GM21717 (cell line): ENCODE data around the gene NMRAL1.

ENCODE experiments used
- ATAC-seq: cut with Tn5 transposase; IDR thresholded peaks from one replicate; pipeline ENCODE4 v1.9.1; 2021; ENCODE audit warnings: mild to moderate bottlenecking, moderate library complexity; ENCODE audit not compliant: unreplicated experiment

The NMRAL1 gene

DNA sequence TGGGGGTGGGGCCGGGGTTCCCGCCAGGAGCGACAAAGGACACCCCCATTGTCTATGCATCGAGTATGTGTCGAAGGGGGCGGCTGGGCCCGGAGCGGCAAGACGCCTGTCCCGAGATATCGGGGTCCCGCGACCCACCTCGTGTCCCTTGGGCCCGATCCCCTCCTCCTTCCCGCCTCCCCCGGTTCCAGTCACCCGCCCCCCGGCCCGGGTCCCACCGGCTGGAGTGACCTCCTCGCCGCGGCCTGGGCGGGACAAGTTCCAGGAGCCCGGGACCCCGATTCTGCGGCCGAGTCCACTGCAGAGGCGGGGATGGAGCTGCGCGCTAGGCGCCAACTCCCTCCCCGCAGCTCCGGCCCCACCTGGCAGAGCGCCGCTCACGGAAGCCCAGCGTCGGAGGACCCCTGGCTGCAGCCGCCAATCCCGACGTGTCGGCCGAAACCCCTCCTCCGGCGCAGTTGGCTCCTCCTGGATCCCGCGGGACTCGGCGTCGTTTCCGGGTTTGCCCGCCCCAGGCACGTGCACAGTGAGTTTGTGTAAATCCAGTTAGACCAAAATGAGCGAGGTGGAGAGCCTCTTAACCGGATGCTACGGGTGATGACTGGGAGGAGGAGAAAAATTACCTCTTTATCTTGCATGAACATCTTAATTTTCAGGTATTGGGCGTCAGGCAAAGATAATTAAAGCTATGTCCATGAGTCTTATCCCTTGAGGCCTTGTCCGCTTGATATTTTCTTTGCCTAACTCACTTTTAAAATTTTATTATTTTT is at the start of gene NMRAL1:
Gene NMRAL1, minus strand, starts transcription at position 434 of the 770 bp plus-strand sequence. CDS start 493 bp downstream, outside the sequence.
- peak; percentile 46 for ATAC-seq

DNA sequence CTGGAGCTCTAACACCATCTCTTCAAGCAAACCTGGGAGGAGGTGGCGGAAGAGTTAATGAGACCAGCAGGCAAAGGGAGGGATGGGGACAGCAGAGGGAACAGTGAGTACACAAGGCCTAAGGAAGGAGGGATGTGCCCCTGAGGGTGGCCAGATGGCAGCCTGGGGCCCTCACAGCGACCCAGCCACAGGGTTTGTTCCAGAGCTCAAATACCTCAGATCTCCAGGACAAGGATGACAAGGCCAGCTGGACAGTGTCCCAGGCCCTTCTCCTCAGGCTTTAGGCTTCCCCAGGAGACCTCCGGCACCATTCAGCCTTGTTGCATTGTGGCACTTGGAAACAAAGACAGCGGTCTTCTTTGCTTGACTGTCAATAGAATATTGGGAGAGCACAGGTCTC is 49.3 kb upstream of the NMRAL1 start:
- ATAC-seq: no peak

GRCh38 chr16:4522051-4522581 is 47.7 kb upstream of the NMRAL1 start:
- no peak for ATAC-seq

DNA sequence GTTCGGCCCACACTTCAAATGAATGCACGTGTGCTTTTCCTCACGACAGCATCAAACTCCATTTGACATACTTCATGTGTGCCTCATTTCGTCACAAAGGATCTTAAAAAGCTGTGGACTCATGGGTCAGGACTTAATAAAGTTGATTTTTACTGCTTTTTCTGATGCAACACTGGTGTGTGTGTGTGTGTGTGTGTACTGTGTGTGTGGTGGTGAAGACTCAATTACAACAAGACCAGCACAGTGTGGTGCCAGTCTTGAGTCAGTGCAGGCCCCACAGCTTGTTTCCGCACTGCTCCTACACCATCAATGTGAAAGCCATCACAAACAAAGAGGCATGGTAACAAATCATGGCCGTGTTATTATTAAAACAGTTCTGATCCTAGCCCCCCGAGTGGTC is 46.5 kb upstream of the NMRAL1 start:
- no peak for ATAC-seq

GRCh38 chr16:4519274-4520058 is 45.0 kb upstream of the NMRAL1 start:
- no peak for ATAC-seq

DNA sequence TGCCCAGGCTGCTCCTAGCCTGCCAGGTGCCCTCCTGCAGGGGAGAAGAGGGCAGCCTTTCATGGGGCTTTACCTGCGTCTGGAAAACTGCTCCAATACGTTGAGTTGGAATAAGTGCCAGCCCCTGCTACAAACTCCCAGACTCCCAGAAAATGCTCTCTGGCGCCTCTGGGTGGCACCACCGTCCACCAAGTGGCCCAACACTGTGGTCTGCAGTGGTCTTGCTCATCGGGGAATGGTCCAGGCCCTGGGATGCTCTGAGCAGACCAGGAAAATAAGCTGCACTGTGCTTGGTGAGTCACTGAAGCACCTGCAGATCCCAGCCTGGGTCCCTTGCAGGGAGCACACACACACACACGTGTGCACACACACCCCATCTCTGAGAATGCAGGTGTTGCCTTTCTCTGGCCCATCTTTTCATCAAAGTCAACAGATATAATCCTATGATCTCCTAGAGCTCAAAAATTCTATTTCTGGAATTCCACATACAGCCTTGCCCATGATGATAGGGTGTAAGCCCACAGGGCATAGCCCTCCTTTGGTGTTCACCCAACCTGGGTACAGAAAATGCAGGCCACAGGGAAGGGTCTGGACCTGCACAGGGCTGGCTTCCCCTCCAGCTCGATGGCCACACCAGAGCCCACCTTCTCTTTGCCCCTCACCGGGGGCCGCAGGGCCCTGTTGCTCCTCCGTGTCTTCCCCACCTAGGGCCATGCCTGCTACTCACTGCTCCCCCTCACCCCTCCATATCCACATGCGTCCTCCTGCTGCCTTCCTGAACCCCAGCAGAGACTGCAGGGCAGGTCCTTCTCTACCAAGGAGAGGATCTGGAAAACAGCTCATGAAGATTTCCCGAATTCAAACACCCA is 43.6 kb upstream of the NMRAL1 start:
- no peak for ATAC-seq

DNA sequence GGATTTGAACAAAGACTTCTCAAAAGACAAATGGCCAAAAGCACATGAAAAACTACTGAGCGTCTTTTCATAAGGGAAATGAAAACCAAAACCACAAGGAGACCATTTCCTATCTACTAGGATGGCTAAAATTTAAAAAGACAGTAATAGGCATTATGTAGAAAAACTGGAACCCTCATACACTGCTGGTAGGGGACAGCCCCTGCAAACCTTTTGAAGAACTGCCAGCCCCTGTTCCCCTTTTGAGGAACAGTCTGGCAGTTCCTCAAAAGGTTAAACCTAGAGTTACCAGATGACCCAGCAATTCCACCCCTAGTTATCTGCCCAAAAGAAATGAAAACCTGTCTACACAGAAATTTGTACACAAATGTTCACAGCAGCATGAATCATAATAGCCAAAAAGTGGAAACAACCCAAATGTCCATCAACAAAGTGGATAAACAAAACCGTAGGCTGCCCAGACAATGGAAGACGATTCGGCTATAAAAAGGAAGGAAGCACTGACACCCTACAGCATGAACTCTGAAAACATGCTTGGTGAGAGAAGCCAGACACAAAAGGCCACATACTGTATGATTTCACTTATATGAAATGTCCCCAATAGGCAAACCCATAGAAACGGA is 41.3 kb upstream of the NMRAL1 start:
- ATAC-seq: no peak

DNA sequence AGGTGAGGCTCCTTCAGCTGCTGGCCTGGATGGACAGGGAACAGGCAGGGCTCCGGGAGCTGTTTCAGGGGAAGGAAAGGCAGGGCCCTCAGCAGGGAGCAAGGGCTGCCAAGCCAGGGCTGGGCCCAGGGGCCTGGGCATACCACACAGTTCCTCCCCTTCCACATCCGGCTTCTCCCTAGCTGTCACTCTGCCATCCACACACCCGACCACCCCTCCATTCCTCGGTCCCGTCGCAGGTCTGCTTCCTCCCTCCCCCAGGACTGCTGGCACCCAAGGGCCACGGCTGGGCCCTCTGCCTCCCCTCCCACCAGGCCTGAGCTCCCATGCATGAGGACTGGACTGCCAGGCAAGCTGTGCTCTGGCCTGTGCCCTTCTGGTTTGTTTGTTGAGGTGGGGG is 40.2 kb upstream of the NMRAL1 start:
- ATAC-seq: no peak

- no peak for ATAC-seq
Observed at GRCh38 chr16:4513881-4514280, 39.5 kb upstream of the NMRAL1 start.

DNA sequence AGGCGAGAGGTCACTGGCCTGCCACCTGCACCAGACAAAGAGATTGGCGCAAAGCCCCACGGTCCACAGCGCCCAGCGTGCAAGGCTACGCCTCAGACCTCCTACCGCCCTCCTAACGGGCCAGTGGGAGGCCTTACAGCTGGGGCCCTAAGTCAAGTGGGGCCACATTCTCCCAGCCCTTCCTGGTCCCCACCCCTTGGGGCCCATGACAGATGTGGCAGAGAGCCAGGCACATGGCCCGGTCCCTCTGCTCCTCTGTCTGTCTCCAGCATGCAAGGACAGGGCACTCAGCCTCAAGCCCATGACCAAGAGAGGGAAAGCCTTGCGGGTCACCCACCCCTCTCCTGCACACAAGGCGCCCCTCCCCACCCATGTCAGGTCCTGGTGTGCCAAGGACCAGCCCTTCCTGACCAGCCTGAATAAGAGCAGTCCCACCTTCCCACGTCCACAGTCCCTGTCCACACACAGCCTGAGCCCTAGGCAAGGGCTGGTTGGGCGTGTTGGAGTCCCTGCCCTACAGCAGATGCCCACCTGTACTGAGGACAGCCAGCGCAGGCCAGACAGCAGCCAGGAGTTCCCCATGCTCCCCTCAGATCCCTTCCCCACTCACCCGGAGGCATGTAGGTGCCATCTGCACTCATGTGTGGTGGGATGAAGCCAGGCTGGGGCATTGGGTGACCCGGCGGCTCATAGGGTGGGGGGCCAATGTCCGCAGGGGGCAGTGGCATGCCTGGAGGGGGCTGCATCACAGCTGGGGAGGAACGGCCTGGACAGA is 38.8 kb upstream of the NMRAL1 start:
- ATAC-seq: no peak

DNA sequence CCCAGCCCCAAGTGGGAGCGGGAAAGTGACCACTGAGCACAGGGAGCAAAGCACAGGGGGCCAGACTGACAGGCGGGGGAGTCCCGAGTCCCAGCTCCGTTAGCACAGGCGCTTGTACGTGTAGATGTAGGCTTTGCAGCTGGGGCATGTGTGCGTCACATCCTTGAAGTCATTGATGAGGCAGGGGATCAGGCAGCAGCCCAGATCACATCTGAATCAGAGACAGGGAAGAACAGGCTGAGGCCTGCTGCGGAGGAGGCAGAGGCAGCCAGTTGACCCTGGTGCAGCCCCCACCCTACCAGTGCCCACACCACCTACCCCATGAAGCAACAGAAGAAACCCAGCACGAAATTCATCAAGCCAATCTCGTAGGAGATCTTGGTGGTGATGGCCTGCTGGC is 38.0 kb upstream of the NMRAL1 start:
- no peak for ATAC-seq

GRCh38 chr16:4511441-4512082 is 37.1 kb upstream of the NMRAL1 start:
- ATAC-seq: no peak

GRCh38 chr16:4510747-4511426 is 36.5 kb upstream of the NMRAL1 start:
- ATAC-seq: no peak

GRCh38 chr16:4510131-4510530 is 35.7 kb upstream of the NMRAL1 start:
- no peak for ATAC-seq

GRCh38 chr16:4509420-4509819 is 35.0 kb upstream of the NMRAL1 start:
- no peak for ATAC-seq

- no peak for ATAC-seq
Observed at GRCh38 chr16:4508806-4509205, 34.4 kb upstream of the NMRAL1 start.

DNA sequence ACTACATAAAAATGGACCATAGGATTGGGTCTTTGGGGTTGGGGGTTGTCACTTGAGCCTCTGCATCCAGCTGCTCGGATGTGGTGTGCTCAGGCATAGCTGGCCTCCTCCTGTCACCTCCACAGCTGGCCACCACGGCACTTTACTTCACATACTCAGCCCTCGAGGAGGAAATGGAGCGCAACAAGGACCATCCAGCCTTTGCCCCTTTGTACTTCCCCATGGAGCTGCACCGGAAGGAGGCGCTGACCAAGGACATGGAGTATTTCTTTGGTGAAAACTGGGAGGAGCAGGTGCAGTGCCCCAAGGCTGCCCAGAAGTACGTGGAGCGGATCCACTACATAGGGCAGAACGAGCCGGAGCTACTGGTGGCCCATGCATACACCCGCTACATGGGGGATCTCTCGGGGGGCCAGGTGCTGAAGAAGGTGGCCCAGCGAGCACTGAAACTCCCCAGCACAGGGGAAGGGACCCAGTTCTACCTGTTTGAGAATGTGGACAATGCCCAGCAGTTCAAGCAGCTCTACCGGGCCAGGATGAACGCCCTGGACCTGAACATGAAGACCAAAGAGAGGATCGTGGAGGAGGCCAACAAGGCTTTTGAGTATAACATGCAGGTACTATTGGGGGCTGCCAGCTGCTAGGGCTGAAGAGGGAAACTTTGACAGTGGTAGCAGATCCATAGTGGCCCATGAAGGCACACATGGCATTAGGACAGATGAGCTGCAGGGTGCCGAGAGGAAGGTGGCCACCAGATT is 33.3 kb upstream of the NMRAL1 start:
- ATAC-seq: no peak

DNA sequence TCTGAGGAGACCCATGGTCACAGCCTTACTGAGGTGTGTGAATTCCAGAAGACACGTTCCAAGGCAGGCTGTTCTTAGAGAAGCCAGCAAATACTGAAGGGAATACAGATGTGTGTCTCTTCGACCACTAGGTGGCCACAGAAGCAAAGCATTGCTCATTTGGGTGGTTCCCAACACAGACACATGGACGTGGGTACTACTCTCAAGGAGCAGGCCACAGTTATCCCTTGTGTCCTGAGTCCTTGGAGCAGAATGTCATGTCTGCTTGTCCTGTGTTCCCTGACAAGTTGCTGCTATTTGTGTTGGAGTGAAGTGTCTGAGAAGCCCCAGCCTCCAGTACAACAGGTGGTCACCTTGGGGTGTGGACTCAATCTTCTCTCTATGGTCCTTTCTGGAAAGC is 32.0 kb upstream of the NMRAL1 start:
- ATAC-seq: no peak
